ENCODE results near the gene CDHR3. TPM values are rescaled to one million over a fixed set of nuclear protein-coding genes. Genes with fewer than 3 reads are reported as not detected.

The CDHR3 gene
- total RNA-seq, 1 donor from 2014 or later: 1.4 TPM

GRCh38 chr7:106010331-106010730, 47.3 kb downstream of the CDHR3 start:
- Mint-ChIP-seq H3K27ac (peak overlapping the region; percentile 98), H3K9me3 (peaks cover 15% of the 10 kb centered on the region), H3K27me3 (ENCODE audit: insufficient read depth, low read depth) (peaks cover 9% of the 10 kb centered on the region), H3K4me3 (peak overlapping the region; percentile 80), H3K4me1 (peaks cover 25% of the 10 kb centered on the region), H3K36me3 (no peaks in the 10 kb centered on the region)
- Histone ChIP-seq H3K27me3 (peaks cover 9% of the 10 kb centered on the region), H3K27ac (peak overlapping the region; percentile 35), H3K4me3 (no peak overlapping the region), H3K9ac (no peak overlapping the region), H3K4me2 (peak overlapping the region; percentile 35), H4K20me1 (ENCODE audit: low read depth) (no peaks in the 10 kb centered on the region), H3K36me3 (no peaks in the 10 kb centered on the region), H2AFZ (replicated peaks) (no peak overlapping the region), H3K79me2 (ENCODE audit: low read depth) (no peaks in the 10 kb centered on the region), H3K9me3 (ENCODE audit: low read depth) (no peaks in the 10 kb centered on the region), H3F3A (ENCODE audit: low read depth) (peaks cover 12% of the 10 kb centered on the region), H3K4me1 (peaks cover 9% of the 10 kb centered on the region)
- TF ChIP-seq CTCF (IDR thresholded peaks at IDR 0.05) (no peak), EZH2phosphoT487 (IDR thresholded peaks at IDR 0.05) (no peak), EZH2 (IDR thresholded peaks at IDR 0.05) (no peak)
- no peak for DNase-seq (ENCODE audit: low spot score)

- Histone ChIP-seq H3K36me3 (no peaks in the 10 kb centered on the region), H3K27me3 (peaks cover 9% of the 10 kb centered on the region), H2AFZ (replicated peaks) (no peak overlapping the region), H3K27ac (no peak overlapping the region), H3K4me1 (peaks cover 10% of the 10 kb centered on the region), H4K20me1 (ENCODE audit: low read depth) (no peaks in the 10 kb centered on the region), H3F3A (ENCODE audit: low read depth) (peaks cover 12% of the 10 kb centered on the region), H3K4me2 (no peak overlapping the region), H3K9ac (no peak overlapping the region), H3K9me3 (ENCODE audit: low read depth) (no peaks in the 10 kb centered on the region), H3K79me2 (ENCODE audit: low read depth) (no peaks in the 10 kb centered on the region), H3K4me3 (no peak overlapping the region)
- Mint-ChIP-seq H3K27ac (peak overlapping the region; percentile 98), H3K36me3 (no peaks in the 10 kb centered on the region), H3K27me3 (ENCODE audit: insufficient read depth, low read depth) (peaks cover 5% of the 10 kb centered on the region), H3K9me3 (peaks cover 12% of the 10 kb centered on the region), H3K4me3 (no peak overlapping the region), H3K4me1 (peaks cover 31% of the 10 kb centered on the region)
- TF ChIP-seq CTCF (IDR thresholded peaks at IDR 0.05) (no peak), EZH2 (IDR thresholded peaks at IDR 0.05) (no peak), EZH2phosphoT487 (IDR thresholded peaks at IDR 0.05) (no peak)
- no peak for DNase-seq (ENCODE audit: low spot score)
Measured at GRCh38 chr7:106010866-106011265, 47.8 kb downstream of the CDHR3 start.

- Histone ChIP-seq H4K20me1 (ENCODE audit: low read depth) (no peaks in the 10 kb centered on the region), H2AFZ (replicated peaks) (no peak overlapping the region), H3K27ac (no peak overlapping the region), H3K27me3 (peaks cover 9% of the 10 kb centered on the region), H3K4me1 (peaks cover 19% of the 10 kb centered on the region), H3K9me3 (ENCODE audit: low read depth) (no peaks in the 10 kb centered on the region), H3K36me3 (no peaks in the 10 kb centered on the region), H3K4me2 (no peak overlapping the region), H3K9ac (no peak overlapping the region), H3K79me2 (ENCODE audit: low read depth) (no peaks in the 10 kb centered on the region), H3F3A (ENCODE audit: low read depth) (peaks cover 12% of the 10 kb centered on the region), H3K4me3 (no peak overlapping the region)
- no peak for TF ChIP-seq CTCF (IDR thresholded peaks at IDR 0.05)
- TF ChIP-seq EZH2 (IDR thresholded peaks at IDR 0.05): no peak
- TF ChIP-seq EZH2phosphoT487 (IDR thresholded peaks at IDR 0.05): no peak
- Mint-ChIP-seq H3K27me3 (ENCODE audit: insufficient read depth, low read depth) (peaks cover 5% of the 10 kb centered on the region), H3K36me3 (no peaks in the 10 kb centered on the region), H3K9me3 (peaks cover 9% of the 10 kb centered on the region), H3K4me1 (peaks cover 40% of the 10 kb centered on the region), H3K27ac (no peak overlapping the region), H3K4me3 (no peak overlapping the region)
- DNase-seq (ENCODE audit: low spot score): no peak
Measured at GRCh38 chr7:106012184-106012583, 49.1 kb downstream of the CDHR3 start.

Data from neural progenitor cell (in vitro differentiated cells).